RWPE2 (cell line): ENCODE results near the gene ATN1.
"Not testable (repeated sequence)": the region's sequence is repeated elsewhere in the genome, so short reads cannot be mapped to it uniquely, and the experiment has no call there.

ENCODE experiments used
- ATAC-seq: fragments of 200-7000 bp; cut with Tn5 transposase; 3 replicates; pipeline ENCODE4 v1.9.1; 2021; ENCODE audit warnings: low read depth
- DNase-seq: peaks from one replicate; pipeline ENCODE4 v3.0.0-alpha.2; 2020; ENCODE audit warnings: low spot score
- H3K27ac ChIP-seq: fragments of 450-650 bp; 2 replicates; pipeline ENCODE4 v1.5.1; 2017; ENCODE audit warnings: mild to moderate bottlenecking; ENCODE audit not compliant: poor library complexity, severe bottlenecking
- H3K27me3 ChIP-seq: fragments of 250-450 bp; sonication (Bioruptor Pico); 2 replicates; pipeline ENCODE4 v1.5.1; 2021; ENCODE audit warnings: mild to moderate bottlenecking, moderate library complexity; ENCODE audit not compliant: insufficient read depth, poor library complexity, severe bottlenecking
- H3K36me3 ChIP-seq: fragments of 250-450 bp; sonication (Bioruptor Pico); 2 replicates; pipeline ENCODE4 v1.5.1; 2020; ENCODE audit warnings: low read depth, mild to moderate bottlenecking, moderate library complexity
- H3K4me1 ChIP-seq: fragments of 250-450 bp; sonication (Bioruptor Pico); 2 replicates; pipeline ENCODE4 v1.5.1; 2021; ENCODE audit warnings: mild to moderate bottlenecking, moderate library complexity; ENCODE audit not compliant: insufficient read depth, poor library complexity, severe bottlenecking
- H3K4me3 ChIP-seq: fragments of 250-450 bp; sonication (Bioruptor Pico); 2 replicates; pipeline ENCODE4 v1.5.1; 2021; ENCODE audit warnings: mild to moderate bottlenecking, moderate library complexity; ENCODE audit not compliant: severe bottlenecking
- H3K9me3 ChIP-seq: fragments of 250-450 bp; sonication (Bioruptor Pico); 2 replicates; pipeline ENCODE4 v1.5.1; 2021; ENCODE audit warnings: mild to moderate bottlenecking, moderate library complexity; ENCODE audit not compliant: severe bottlenecking
- TF ChIP-seq, protein P1 (sequence below): fragments of 450-650 bp; IDR thresholded peaks from one replicate; pipeline ENCODE4 v1.5.1; 2017; ENCODE audit warnings: mild to moderate bottlenecking, moderate library complexity; ENCODE audit not compliant: poor library complexity, severe bottlenecking

ATN1 gene

DNA sequence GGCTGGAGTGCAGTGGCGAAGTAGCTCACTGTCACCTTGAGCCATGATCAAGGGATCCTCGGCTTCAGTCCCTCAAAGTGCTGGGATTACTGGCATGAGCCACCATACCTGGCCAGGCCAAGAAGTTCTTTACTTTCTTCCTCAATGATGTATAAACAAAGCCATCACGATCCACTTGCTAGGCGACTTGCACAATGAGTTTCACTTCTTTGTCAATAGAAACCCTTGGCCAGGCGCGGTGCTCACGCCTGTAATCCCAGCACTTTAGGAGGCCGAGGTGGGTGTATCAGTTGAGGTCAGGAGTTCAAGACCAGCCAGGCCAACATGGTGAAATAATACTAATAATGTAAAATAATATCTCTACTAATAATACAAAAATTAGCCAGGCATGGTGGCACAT is 40.3 kb upstream of the ATN1 start:
- Histone ChIP-seq H3K4me3 (no peak overlapping the region), H3K4me1 (peaks cover 3% of the 10 kb centered on the region), H3K27ac (no peak overlapping the region), H3K27me3 (no peaks in the 10 kb centered on the region), H3K9me3 (no peaks in the 10 kb centered on the region), H3K36me3 (no peaks in the 10 kb centered on the region)
- ATAC-seq (no peak), DNase-seq (no peak)
- TF ChIP-seq, protein P1, sequence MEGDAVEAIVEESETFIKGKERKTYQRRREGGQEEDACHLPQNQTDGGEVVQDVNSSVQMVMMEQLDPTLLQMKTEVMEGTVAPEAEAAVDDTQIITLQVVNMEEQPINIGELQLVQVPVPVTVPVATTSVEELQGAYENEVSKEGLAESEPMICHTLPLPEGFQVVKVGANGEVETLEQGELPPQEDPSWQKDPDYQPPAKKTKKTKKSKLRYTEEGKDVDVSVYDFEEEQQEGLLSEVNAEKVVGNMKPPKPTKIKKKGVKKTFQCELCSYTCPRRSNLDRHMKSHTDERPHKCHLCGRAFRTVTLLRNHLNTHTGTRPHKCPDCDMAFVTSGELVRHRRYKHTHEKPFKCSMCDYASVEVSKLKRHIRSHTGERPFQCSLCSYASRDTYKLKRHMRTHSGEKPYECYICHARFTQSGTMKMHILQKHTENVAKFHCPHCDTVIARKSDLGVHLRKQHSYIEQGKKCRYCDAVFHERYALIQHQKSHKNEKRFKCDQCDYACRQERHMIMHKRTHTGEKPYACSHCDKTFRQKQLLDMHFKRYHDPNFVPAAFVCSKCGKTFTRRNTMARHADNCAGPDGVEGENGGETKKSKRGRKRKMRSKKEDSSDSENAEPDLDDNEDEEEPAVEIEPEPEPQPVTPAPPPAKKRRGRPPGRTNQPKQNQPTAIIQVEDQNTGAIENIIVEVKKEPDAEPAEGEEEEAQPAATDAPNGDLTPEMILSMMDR = no peak

DNA sequence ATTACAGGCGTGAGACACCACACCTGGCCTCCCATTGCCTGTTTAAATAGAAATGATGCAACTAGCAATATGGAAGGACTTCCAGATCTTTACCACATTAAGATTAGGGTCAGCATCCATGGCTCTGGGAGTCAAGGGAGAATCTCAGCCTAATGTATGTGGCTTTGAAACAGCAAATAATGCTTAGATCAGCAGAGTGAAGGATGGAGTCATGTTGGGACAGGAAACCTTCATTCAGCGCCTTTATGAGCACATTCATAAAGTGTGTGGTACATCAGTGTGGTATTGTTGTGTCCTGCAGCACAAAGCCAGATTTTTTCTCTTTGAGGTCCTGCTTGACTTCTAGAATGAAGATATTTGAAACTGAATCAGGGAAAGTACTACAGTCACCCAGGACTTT is 39.4 kb upstream of the ATN1 start:
- Histone ChIP-seq H3K4me3 (no peak overlapping the region), H3K4me1 (peaks cover 3% of the 10 kb centered on the region), H3K9me3 (no peaks in the 10 kb centered on the region), H3K27me3 (no peaks in the 10 kb centered on the region), H3K27ac (no peak overlapping the region), H3K36me3 (no peaks in the 10 kb centered on the region)
- DNase-seq (no peak), ATAC-seq (no peak)
- TF ChIP-seq, protein P1 = no peak

DNA sequence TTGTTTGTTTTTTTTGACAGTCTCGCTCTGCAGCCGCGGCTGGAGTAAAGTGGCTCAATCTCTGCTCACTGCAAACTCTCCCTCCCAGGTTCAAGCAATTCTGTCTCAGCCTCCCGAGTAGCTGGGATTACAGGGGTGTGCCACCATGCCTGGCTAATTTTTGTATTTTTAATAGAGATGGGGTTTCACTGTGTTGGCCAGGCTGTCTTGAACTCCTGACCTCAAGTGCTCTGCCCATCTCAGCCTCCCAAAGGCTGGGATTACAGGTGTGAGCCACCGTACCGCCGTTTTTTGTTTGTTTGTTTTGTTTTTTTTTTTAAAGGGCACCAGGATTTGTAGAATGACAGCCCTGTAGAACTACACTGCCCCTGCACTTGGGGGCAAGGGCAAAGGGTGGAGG is 39.0 kb upstream of the ATN1 start:
- not testable (repeated sequence) for H3K36me3 ChIP-seq, ATAC-seq, H3K4me1 ChIP-seq, DNase-seq, H3K27me3 ChIP-seq, H3K9me3 ChIP-seq, H3K27ac ChIP-seq, H3K4me3 ChIP-seq

DNA sequence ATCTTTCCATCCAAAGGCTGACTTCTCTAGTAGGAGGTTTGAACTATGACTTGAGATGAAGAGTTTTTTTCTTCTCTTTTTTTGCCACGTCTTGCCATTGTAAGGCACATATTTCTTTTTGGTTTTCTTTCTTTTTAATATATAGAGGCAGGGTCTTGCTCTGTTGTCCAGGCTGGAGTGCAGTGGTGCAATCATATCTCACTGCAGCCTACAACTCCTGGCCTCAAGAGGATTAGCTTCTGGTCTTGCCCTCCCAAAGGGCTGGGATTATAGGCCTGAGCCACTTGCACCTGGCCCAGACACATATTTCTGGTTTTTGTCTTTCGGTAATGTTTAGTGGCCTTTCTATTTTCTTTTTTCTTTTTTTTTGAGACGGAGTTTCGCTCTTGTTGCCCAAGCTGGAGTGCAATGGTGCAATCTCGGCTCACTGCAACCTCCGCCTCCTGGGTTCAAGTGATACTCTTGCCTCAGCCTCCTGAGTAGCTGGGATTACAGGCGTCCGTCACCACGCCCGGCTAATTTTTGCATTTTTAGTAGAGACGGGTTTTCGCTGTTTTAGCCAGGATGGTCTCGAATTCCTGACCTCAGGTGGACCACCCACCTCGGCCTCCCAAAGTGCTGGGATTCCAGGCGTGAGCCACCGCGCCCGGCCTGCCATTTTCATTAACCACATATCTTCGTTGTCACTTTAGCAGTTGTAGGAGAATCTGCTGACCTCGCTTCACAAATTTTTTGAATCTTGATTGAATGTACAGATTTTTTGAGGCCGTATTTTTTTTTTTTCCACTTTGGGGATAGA is 37.8 kb upstream of the ATN1 start:
- not testable (repeated sequence) for ATAC-seq, H3K9me3 ChIP-seq, DNase-seq, H3K4me1 ChIP-seq, H3K27me3 ChIP-seq, H3K4me3 ChIP-seq, H3K36me3 ChIP-seq
- peak overlapping the region; percentile 52 for H3K27ac ChIP-seq

DNA sequence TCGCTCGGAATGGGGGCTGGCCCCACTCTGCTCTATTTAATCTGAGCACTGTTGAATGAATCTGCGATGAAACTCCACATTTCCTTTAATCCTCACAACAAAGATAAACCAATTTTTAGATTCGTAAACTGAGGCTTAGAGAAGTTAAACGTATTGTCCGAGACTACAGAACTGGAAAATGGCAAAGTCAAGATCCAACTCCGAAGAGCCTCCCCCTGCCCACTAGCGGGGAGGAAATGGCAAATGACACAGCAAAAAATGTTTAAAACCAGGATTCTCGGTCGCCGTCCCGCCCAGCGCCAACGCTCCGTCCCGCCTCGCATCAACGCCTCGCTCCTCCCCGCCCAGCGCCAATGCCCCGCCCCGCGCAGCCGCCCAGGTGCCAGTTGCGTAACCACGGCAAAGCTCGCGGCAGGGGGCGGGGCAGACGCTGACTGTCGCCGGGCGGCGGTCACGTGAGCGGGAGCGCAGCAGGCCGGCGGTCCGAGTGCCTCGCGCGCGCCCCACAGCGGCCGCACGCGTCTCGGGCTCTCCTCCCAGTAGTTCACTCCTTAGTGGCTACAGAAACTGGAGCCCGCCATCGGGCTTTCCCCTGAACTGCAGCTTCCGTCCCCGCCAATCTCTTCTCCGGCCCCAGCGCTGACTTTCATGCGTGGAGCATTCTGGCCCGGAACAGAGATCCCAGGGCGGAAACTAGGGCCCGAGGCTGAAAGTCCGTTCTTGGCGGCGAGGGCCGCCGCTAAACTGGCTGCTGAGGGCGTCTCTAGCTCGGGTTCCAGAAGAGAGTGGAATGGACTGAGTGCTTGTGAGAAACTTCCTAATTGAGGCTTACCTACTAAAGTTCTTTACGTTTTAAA is 36.7 kb upstream of the ATN1 start:
- H3K27ac ChIP-seq = peak overlapping the region; percentile 52
- peak; percentile 96 for ATAC-seq
- TF ChIP-seq, protein P1 = peak; percentile 97
- DNase-seq = peak; percentile 91
- H3K4me1 ChIP-seq = peaks cover 3% of the 10 kb centered on the region
- H3K4me3 ChIP-seq = peak overlapping the region; percentile 37
- H3K27me3 ChIP-seq = no peaks in the 10 kb centered on the region
- H3K36me3 ChIP-seq = no peaks in the 10 kb centered on the region
- H3K9me3 ChIP-seq = no peaks in the 10 kb centered on the region
